ENCODE results near the gene CPA2. TPM values are rescaled to one million over a fixed set of nuclear protein-coding genes. Genes with fewer than 3 reads are reported as not detected.

The CPA2 gene
- total and polyA plus RNA-seq, 2 experiments from 2014 or later = not detected

GRCh38 chr7:130266961-130267321, 278 bp downstream of the CPA2 start (continued):
- no peak for TF ChIP-seq ZNF462 (CRISPR knock-in tag; IDR thresholded peaks at IDR 0.05)
- TF ChIP-seq CTCF (conservative IDR thresholded peaks at IDR 0.05; ENCODE audit: low read depth in 2 of 2) = no peak
- TF ChIP-seq ZNF114 (CRISPR knock-in tag; IDR thresholded peaks at IDR 0.05) = no peak
- TF ChIP-seq NANOG (IDR thresholded peaks at IDR 0.05; ENCODE audit: borderline replicate concordance) = no peak
- no peak for TF ChIP-seq REST (IDR thresholded peaks at IDR 0.05; ENCODE audit: unreplicated experiment)
- TF ChIP-seq ETS1 (IDR thresholded peaks at IDR 0.05) = no peak
